SK-N-SH treated with all-trans-retinoic acid at 6 μM for 48 hours (cell line): Measurements from ENCODE around the gene PYGL.

ENCODE experiments used
- ATAC-seq: fragments of 200-7000 bp; cut with Tn5 transposase; 3 replicates; pipeline ENCODE4 v1.9.1; 2020; ENCODE audit warnings: mild to moderate bottlenecking, moderate library complexity
- ARNTL ChIP-seq: fragments of 450-650 bp; formaldehyde crosslinking; IDR thresholded peaks from 2 replicates; pipeline ENCODE4 v1.5.0; 2020; ENCODE audit warnings: low read depth, mild to moderate bottlenecking, moderate library complexity, borderline replicate concordance
- BACH2 ChIP-seq: fragments of 250-450 bp; sonication (Bioruptor Pico); IDR thresholded peaks from 2 replicates; pipeline ENCODE4 v1.9.0; 2021; ENCODE audit warnings: mild to moderate bottlenecking, borderline replicate concordance
- CSDC2 ChIP-seq: fragments of 250-450 bp; sonication (Bioruptor Pico); IDR thresholded peaks from 2 replicates; pipeline ENCODE4 v1.5.0; 2020; ENCODE audit warnings: mild to moderate bottlenecking, moderate library complexity
- ESRRG ChIP-seq: fragments of 250-450 bp; sonication (Bioruptor Pico); IDR thresholded peaks from 2 replicates; pipeline ENCODE4 v1.6.1; 2021; ENCODE audit warnings: mild to moderate bottlenecking
- GLIS3 ChIP-seq: fragments of 250-450 bp; sonication (Bioruptor Pico); IDR thresholded peaks from 2 replicates; pipeline ENCODE4 v1.5.0; 2020; ENCODE audit warnings: mild to moderate bottlenecking, moderate library complexity
- ISL1 ChIP-seq: fragments of 250-450 bp; sonication (Bioruptor Pico); IDR thresholded peaks from 2 replicates; pipeline ENCODE4 v2.1.2; 2022; ENCODE audit warnings: mild to moderate bottlenecking, moderate library complexity
- OSR1 ChIP-seq: fragments of 250-450 bp; sonication (Bioruptor Pico); IDR thresholded peaks from 2 replicates; pipeline ENCODE4 v1.8.0; 2022; ENCODE audit warnings: moderate library complexity, mild to moderate bottlenecking, inconsistent platforms
- PPARA ChIP-seq: fragments of 250-450 bp; sonication (Bioruptor Pico); IDR thresholded peaks from 2 replicates; pipeline ENCODE4 v1.5.0; 2020; ENCODE audit warnings: mild to moderate bottlenecking, borderline replicate concordance
- RARB ChIP-seq: fragments of 250-450 bp; sonication (Bioruptor Pico); IDR thresholded peaks from 2 replicates; pipeline ENCODE4 v1.8.0; 2021; ENCODE audit warnings: mild to moderate bottlenecking, moderate library complexity
- SNAI2 ChIP-seq: fragments of 250-450 bp; sonication (Bioruptor Pico); IDR thresholded peaks from 2 replicates; pipeline ENCODE4 v1.5.0; 2020; ENCODE audit warnings: mild to moderate bottlenecking, moderate library complexity
- TOX ChIP-seq: fragments of 250-450 bp; sonication (Bioruptor Pico); IDR thresholded peaks from 2 replicates; pipeline ENCODE4 v1.8.0; 2021; ENCODE audit warnings: mild to moderate bottlenecking, moderate library complexity, borderline replicate concordance
- ZC3H10 ChIP-seq: fragments of 250-450 bp; sonication (Bioruptor Pico); IDR thresholded peaks from 2 replicates; pipeline ENCODE4 v1.5.1; 2021; ENCODE audit warnings: mild to moderate bottlenecking, moderate library complexity
- ZFP3 ChIP-seq: fragments of 250-450 bp; sonication (Bioruptor Pico); IDR thresholded peaks from 2 replicates; pipeline ENCODE4 v1.5.0; 2020; ENCODE audit warnings: mild to moderate bottlenecking, moderate library complexity
- ZFP30 ChIP-seq: fragments of 450-650 bp; formaldehyde crosslinking; IDR thresholded peaks from 2 replicates; pipeline ENCODE4 v1.5.0; 2022; ENCODE audit warnings: mild to moderate bottlenecking, moderate library complexity
- ZNF565 ChIP-seq: fragments of 450-650 bp; formaldehyde crosslinking; conservative IDR thresholded peaks from 2 replicates; pipeline ENCODE4 v1.5.0; 2020; ENCODE audit warnings: low read depth, mild to moderate bottlenecking, moderate library complexity
- TF ChIP-seq, protein P1 (sequence below): fragments of 250-450 bp; sonication (Bioruptor Pico); IDR thresholded peaks from 2 replicates; pipeline ENCODE4 v1.5.1; 2021; ENCODE audit warnings: mild to moderate bottlenecking, moderate library complexity
- TF ChIP-seq, protein P2 (sequence below): fragments of 250-450 bp; sonication (Bioruptor Pico); IDR thresholded peaks from 2 replicates; pipeline ENCODE4 v1.5.0; 2020; ENCODE audit warnings: mild to moderate bottlenecking, moderate library complexity
- TF ChIP-seq, protein P3 (sequence below): fragments of 250-450 bp; sonication (Bioruptor Pico); IDR thresholded peaks from 2 replicates; pipeline ENCODE4 v1.8.0; 2020; ENCODE audit warnings: mild to moderate bottlenecking, moderate library complexity, borderline replicate concordance
- TF ChIP-seq, protein P4 (sequence below): fragments of 250-450 bp; sonication (Bioruptor Pico); IDR thresholded peaks from 2 replicates; pipeline ENCODE4 v1.8.0; 2021; ENCODE audit warnings: low read depth, mild to moderate bottlenecking, moderate library complexity, borderline replicate concordance
- TF ChIP-seq, protein P5 (sequence below): fragments of 250-450 bp; sonication (Bioruptor Pico); IDR thresholded peaks from 2 replicates; pipeline ENCODE4 v1.5.1; 2020; ENCODE audit warnings: low read depth, mild to moderate bottlenecking, moderate library complexity

The PYGL gene

DNA sequence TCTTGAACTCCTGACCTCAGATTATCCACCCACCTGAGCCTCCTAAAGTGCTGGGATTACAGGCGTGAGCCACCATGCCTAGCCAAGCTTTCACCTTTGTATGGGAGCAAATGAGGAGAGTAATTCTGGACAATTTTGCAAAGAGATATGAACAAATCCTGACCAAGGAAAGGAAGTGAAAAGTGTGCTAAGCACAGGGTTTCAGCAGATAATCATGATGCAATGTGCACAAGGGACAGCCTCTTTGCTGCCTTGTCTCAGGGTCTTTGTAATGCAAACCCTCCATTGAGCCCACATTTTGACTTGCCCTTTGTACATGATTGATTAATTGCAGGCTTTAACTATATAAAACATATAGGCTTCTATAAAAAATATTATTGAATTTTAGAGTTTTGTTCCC is 9.2 kb upstream of the PYGL start:
- TF ChIP-seq CSDC2 (CRISPR knock-in tag): no peak
- no peak for TF ChIP-seq OSR1
- TF ChIP-seq ZFP3 (CRISPR knock-in tag): no peak
- TF ChIP-seq, protein P1, sequence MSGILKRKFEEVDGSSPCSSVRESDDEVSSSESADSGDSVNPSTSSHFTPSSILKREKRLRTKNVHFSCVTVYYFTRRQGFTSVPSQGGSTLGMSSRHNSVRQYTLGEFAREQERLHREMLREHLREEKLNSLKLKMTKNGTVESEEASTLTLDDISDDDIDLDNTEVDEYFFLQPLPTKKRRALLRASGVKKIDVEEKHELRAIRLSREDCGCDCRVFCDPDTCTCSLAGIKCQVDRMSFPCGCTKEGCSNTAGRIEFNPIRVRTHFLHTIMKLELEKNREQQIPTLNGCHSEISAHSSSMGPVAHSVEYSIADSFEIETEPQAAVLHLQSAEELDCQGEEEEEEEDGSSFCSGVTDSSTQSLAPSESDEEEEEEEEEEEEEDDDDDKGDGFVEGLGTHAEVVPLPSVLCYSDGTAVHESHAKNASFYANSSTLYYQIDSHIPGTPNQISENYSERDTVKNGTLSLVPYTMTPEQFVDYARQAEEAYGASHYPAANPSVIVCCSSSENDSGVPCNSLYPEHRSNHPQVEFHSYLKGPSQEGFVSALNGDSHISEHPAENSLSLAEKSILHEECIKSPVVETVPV (CRISPR knock-in tag): no peak
- TF ChIP-seq ZNF565: no peak
- no peak for TF ChIP-seq ESRRG (CRISPR knock-in tag)
- TF ChIP-seq, protein P2, sequence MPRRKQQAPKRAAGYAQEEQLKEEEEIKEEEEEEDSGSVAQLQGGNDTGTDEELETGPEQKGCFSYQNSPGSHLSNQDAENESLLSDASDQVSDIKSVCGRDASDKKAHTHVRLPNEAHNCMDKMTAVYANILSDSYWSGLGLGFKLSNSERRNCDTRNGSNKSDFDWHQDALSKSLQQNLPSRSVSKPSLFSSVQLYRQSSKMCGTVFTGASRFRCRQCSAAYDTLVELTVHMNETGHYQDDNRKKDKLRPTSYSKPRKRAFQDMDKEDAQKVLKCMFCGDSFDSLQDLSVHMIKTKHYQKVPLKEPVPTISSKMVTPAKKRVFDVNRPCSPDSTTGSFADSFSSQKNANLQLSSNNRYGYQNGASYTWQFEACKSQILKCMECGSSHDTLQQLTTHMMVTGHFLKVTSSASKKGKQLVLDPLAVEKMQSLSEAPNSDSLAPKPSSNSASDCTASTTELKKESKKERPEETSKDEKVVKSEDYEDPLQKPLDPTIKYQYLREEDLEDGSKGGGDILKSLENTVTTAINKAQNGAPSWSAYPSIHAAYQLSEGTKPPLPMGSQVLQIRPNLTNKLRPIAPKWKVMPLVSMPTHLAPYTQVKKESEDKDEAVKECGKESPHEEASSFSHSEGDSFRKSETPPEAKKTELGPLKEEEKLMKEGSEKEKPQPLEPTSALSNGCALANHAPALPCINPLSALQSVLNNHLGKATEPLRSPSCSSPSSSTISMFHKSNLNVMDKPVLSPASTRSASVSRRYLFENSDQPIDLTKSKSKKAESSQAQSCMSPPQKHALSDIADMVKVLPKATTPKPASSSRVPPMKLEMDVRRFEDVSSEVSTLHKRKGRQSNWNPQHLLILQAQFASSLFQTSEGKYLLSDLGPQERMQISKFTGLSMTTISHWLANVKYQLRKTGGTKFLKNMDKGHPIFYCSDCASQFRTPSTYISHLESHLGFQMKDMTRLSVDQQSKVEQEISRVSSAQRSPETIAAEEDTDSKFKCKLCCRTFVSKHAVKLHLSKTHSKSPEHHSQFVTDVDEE: no peak
- no peak for TF ChIP-seq PPARA (CRISPR knock-in tag)
- TF ChIP-seq, protein P3, sequence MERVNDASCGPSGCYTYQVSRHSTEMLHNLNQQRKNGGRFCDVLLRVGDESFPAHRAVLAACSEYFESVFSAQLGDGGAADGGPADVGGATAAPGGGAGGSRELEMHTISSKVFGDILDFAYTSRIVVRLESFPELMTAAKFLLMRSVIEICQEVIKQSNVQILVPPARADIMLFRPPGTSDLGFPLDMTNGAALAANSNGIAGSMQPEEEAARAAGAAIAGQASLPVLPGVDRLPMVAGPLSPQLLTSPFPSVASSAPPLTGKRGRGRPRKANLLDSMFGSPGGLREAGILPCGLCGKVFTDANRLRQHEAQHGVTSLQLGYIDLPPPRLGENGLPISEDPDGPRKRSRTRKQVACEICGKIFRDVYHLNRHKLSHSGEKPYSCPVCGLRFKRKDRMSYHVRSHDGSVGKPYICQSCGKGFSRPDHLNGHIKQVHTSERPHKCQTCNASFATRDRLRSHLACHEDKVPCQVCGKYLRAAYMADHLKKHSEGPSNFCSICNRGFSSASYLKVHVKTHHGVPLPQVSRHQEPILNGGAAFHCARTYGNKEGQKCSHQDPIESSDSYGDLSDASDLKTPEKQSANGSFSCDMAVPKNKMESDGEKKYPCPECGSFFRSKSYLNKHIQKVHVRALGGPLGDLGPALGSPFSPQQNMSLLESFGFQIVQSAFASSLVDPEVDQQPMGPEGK (CRISPR knock-in tag): no peak
- TF ChIP-seq, all 23 proteins: peak for 0
- no peak for ATAC-seq

DNA sequence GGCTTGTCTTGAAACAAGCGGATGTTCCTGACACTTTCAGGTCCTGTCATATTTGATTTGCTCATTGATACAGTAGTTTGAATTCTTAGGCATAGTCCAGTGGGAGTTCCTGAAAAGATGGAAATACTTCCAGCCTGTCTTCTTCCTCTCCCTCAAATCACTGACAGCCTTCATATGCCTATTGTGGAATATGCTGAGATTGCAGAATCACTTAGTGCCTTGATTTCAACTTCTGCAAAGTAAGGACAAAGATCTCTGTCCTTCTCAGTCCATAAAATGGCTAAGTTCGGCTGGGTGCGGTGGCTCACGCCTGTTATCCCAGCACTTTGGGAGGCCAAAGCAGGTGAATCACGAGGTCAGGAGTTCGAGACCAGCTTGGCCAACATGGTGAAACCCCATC is 6.7 kb upstream of the PYGL start:
- ATAC-seq: no peak
- TF ChIP-seq SNAI2 (CRISPR knock-in tag): no peak
- TF ChIP-seq, protein P1 (CRISPR knock-in tag): no peak
- no peak for TF ChIP-seq BACH2 (CRISPR knock-in tag)
- no peak for TF ChIP-seq PPARA (CRISPR knock-in tag)
- TF ChIP-seq ZC3H10 (CRISPR knock-in tag): no peak

DNA sequence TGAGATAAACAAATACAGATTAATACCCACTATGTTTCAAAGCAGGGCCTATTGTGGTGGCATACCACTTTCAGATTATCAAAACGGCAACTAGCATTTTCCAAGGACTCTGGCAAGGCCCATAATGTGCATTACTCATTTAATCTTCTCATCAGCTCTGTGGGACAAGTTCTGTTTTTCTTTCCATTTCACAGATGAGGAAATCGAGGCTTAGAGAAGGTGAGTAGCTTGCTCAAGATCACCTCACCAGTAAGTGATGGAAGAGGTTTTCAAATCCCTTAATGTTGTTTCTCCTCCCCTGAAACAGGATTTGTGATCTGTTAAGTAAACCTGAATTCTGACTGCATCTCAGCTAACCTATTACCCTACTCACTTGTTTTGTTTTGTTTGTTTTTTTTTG is 3.9 kb upstream of the PYGL start:
- no peak for ATAC-seq
- TF ChIP-seq SNAI2 (CRISPR knock-in tag) (no peak), TOX (CRISPR knock-in tag) (no peak)
- TF ChIP-seq, all 23 proteins: peak for 0

DNA sequence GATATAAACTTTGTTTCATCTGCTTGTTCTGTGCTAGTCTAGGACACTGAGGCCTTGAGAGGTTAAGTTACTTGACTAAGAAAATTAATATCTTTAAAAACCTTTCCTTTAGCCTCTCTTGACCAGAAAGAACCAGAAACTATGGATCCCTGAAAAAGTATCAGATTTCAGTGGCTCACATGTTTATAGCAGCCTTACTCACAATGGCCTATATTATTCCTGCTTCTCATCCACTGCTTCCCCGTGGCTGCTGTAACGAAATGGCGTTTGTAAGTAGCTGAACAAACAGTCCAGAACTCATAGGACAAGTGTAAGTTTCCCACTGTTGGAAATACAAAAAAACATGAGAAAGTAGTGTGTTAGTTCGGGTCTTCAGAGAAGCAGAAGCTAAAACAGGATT is 3.2 kb upstream of the PYGL start:
- no peak for ATAC-seq
- TF ChIP-seq GLIS3 (CRISPR knock-in tag) (no peak), ESRRG (CRISPR knock-in tag) (no peak), ZC3H10 (CRISPR knock-in tag) (no peak), OSR1 (no peak), CSDC2 (CRISPR knock-in tag) (no peak), ISL1 (CRISPR knock-in tag) (no peak), ARNTL (CRISPR knock-in tag) (no peak), ZFP30 (CRISPR knock-in tag) (no peak), RARB (CRISPR knock-in tag) (no peak), BACH2 (CRISPR knock-in tag) (no peak), TOX (CRISPR knock-in tag) (no peak), ZNF565 (no peak)
- TF ChIP-seq, protein P4, sequence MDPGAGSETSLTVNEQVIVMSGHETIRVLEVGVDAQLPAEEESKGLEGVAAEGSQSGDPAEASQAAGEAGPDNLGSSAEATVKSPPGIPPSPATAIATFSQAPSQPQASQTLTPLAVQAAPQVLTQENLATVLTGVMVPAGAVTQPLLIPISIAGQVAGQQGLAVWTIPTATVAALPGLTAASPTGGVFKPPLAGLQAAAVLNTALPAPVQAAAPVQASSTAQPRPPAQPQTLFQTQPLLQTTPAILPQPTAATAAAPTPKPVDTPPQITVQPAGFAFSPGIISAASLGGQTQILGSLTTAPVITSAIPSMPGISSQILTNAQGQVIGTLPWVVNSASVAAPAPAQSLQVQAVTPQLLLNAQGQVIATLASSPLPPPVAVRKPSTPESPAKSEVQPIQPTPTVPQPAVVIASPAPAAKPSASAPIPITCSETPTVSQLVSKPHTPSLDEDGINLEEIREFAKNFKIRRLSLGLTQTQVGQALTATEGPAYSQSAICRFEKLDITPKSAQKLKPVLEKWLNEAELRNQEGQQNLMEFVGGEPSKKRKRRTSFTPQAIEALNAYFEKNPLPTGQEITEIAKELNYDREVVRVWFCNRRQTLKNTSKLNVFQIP (CRISPR knock-in tag): no peak
- TF ChIP-seq, protein P2: no peak
- TF ChIP-seq, protein P5, sequence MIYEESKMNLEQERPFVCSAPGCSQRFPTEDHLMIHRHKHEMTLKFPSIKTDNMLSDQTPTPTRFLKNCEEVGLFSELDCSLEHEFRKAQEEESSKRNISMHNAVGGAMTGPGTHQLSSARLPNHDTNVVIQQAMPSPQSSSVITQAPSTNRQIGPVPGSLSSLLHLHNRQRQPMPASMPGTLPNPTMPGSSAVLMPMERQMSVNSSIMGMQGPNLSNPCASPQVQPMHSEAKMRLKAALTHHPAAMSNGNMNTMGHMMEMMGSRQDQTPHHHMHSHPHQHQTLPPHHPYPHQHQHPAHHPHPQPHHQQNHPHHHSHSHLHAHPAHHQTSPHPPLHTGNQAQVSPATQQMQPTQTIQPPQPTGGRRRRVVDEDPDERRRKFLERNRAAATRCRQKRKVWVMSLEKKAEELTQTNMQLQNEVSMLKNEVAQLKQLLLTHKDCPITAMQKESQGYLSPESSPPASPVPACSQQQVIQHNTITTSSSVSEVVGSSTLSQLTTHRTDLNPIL (CRISPR knock-in tag): no peak
- TF ChIP-seq, protein P3 (CRISPR knock-in tag): no peak
